H9 (cell line): ENCODE results near the gene EPS8. TPM values are rescaled to one million over a fixed set of nuclear protein-coding genes. Genes with fewer than 3 reads are reported as not detected.

Source experiments
- DNase-seq: peaks from one replicate; pipeline ENCODE4 v3.0.0-alpha.2; 2017
- H2AFZ ChIP-seq: one replicate; pipeline ENCODE4 v1.6.1; 2013; ENCODE audit warnings: mild to moderate bottlenecking, low read length, control low read depth, moderate library complexity
- H2AK5ac ChIP-seq: 2 replicates; pipeline ENCODE4 v1.6.1; 2013; ENCODE audit warnings: low read length, control low read depth, mixed read lengths; ENCODE audit not compliant: insufficient read length
- H2BK120ac ChIP-seq: one replicate; pipeline ENCODE4 v1.6.1; 2013; ENCODE audit warnings: low read depth, mild to moderate bottlenecking, low read length, control low read depth, inconsistent platforms; ENCODE audit not compliant: poor library complexity, severe bottlenecking
- H2BK12ac ChIP-seq: 2 replicates; pipeline ENCODE4 v1.6.1; 2013; ENCODE audit warnings: low read length, control low read depth, mixed read lengths, low read depth; ENCODE audit not compliant: insufficient read length
- H2BK15ac ChIP-seq: 2 replicates; pipeline ENCODE4 v1.6.1; 2013; ENCODE audit warnings: low read depth, low read length, control low read depth
- H2BK20ac ChIP-seq: one replicate; pipeline ENCODE4 v1.6.1; 2013; ENCODE audit warnings: low read depth, mild to moderate bottlenecking, low read length, control low read depth, inconsistent platforms; ENCODE audit not compliant: poor library complexity, severe bottlenecking
- H2BK5ac ChIP-seq: 2 replicates; pipeline ENCODE4 v1.6.1; 2013; ENCODE audit warnings: low read length, control low read depth, mixed read lengths; ENCODE audit not compliant: insufficient read length
- H3K14ac ChIP-seq: 2 replicates; pipeline ENCODE4 v1.6.1; 2013; ENCODE audit warnings: low read length, control low read depth; ENCODE audit not compliant: insufficient read depth
- H3K18ac ChIP-seq: 2 replicates; pipeline ENCODE4 v1.6.1; 2013; ENCODE audit warnings: low read depth, mild to moderate bottlenecking, mixed read lengths, low read length, control low read depth; ENCODE audit not compliant: insufficient read length
- H3K23ac ChIP-seq: 2 replicates; pipeline ENCODE4 v1.6.1; 2013; ENCODE audit warnings: low read length, control low read depth, mixed read lengths, low read depth; ENCODE audit not compliant: insufficient read length
- H3K23me2 ChIP-seq: 2 replicates; pipeline ENCODE4 v1.6.1; 2013; ENCODE audit warnings: low read depth, mild to moderate bottlenecking, mixed read lengths, low read length, control low read depth; ENCODE audit not compliant: insufficient read length, poor library complexity, severe bottlenecking
- H3K27ac ChIP-seq: 2 replicates; pipeline ENCODE4 v1.5.1; 2013; ENCODE audit warnings: low read length, control low read depth, mixed read lengths, low read depth; ENCODE audit not compliant: insufficient read length
- H3K27me3 ChIP-seq: 2 replicates; pipeline ENCODE4 v1.6.1; 2013; ENCODE audit warnings: low read length, control low read depth, inconsistent platforms; ENCODE audit not compliant: insufficient read depth
- H3K4ac ChIP-seq: 2 replicates; pipeline ENCODE4 v1.6.1; 2013; ENCODE audit warnings: low read depth, mild to moderate bottlenecking, control low read depth, inconsistent platforms, low read length, moderate library complexity
- H3K4me1 ChIP-seq: 2 replicates; pipeline ENCODE4 v1.6.1; 2013; ENCODE audit warnings: low read length, control low read depth, inconsistent platforms; ENCODE audit not compliant: insufficient read depth
- H3K4me2 ChIP-seq: 2 replicates; pipeline ENCODE4 v1.6.1; 2013; ENCODE audit warnings: low read length, control low read depth, mixed read lengths; ENCODE audit not compliant: insufficient read length, insufficient read depth
- H3K56ac ChIP-seq: 2 replicates; pipeline ENCODE4 v1.6.1; 2013; ENCODE audit warnings: low read depth, mild to moderate bottlenecking, mixed read lengths, low read length, control low read depth; ENCODE audit not compliant: insufficient read length
- H3K79me1 ChIP-seq: 2 replicates; pipeline ENCODE4 v1.6.1; 2013; ENCODE audit warnings: low read depth, mild to moderate bottlenecking, moderate library complexity, low read length, control low read depth, inconsistent platforms; ENCODE audit not compliant: insufficient read depth, poor library complexity, severe bottlenecking
- H3K79me2 ChIP-seq: 2 replicates; pipeline ENCODE4 v1.6.1; 2013; ENCODE audit warnings: low read length, control low read depth, inconsistent platforms; ENCODE audit not compliant: insufficient read depth
- H3K9ac ChIP-seq: 2 replicates; pipeline ENCODE4 v1.6.1; 2013; ENCODE audit warnings: low read length, control low read depth, mixed read lengths; ENCODE audit not compliant: insufficient read length; ENCODE audit errors: extremely low read depth
- H3K9me3 ChIP-seq: one replicate; pipeline ENCODE4 v1.6.1; 2013; ENCODE audit warnings: low read depth, low read length, inconsistent platforms; ENCODE audit not compliant: control insufficient read depth
- H3T11ph ChIP-seq: one replicate; pipeline ENCODE4 v1.6.1; 2013; ENCODE audit warnings: mild to moderate bottlenecking, low read length, control low read depth, inconsistent platforms
- H4K20me1 ChIP-seq: one replicate; pipeline ENCODE4 v1.6.1; 2013; ENCODE audit not compliant: control insufficient read depth, insufficient read length, insufficient read depth
- H4K5ac ChIP-seq: 2 replicates; pipeline ENCODE4 v1.6.1; 2013; ENCODE audit warnings: low read depth, mild to moderate bottlenecking, mixed read lengths, low read length, control low read depth; ENCODE audit not compliant: insufficient read length
- H4K8ac ChIP-seq: replicated peaks from 2 replicates; pipeline ENCODE4 v1.6.1; 2013; ENCODE audit warnings: low read length, control low read depth, mixed read lengths, low read depth; ENCODE audit not compliant: insufficient read length
- H4K91ac ChIP-seq: 2 replicates; pipeline ENCODE4 v1.6.1; 2013; ENCODE audit warnings: low read depth, mild to moderate bottlenecking, moderate library complexity, mixed read lengths, low read length, control low read depth; ENCODE audit not compliant: insufficient read length
- H3K27ac Mint-ChIP-seq, 3 experiments: 2 replicates in 2 of 3; 3 replicates in 1 of 3; pipeline ENCODE4 v1.8.0; 2020 to 2021; ENCODE audit warnings: mixed read lengths in 3 of 3, mild to moderate bottlenecking in 1 of 3, moderate library complexity in 1 of 3
- H3K27me3 Mint-ChIP-seq: 2 replicates; pipeline ENCODE4 v1.8.0; 2021; ENCODE audit warnings: low read depth, mild to moderate bottlenecking, moderate library complexity, mixed read lengths
- H3K36me3 Mint-ChIP-seq, 3 experiments: 2 replicates in 2 of 3; 3 replicates in 1 of 3; pipeline ENCODE4 v1.8.0; 2020 to 2021; ENCODE audit warnings: low read depth in 3 of 3, mixed read lengths in 3 of 3; ENCODE audit not compliant: insufficient read depth in 1 of 3
- H3K4me1 Mint-ChIP-seq, 2 experiments: 2 replicates each; pipeline ENCODE4 v1.8.0; 2020; ENCODE audit warnings: mixed read lengths in 2 of 2
- H3K4me3 Mint-ChIP-seq, 2 experiments: 2 replicates in 1 of 2; 3 replicates in 1 of 2; pipeline ENCODE4 v1.8.0; 2020 to 2021; ENCODE audit warnings: mild to moderate bottlenecking in 2 of 2, mixed read lengths in 2 of 2, moderate library complexity in 1 of 2
- H3K9me3 Mint-ChIP-seq, 2 experiments: 2 replicates in 1 of 2; 3 replicates in 1 of 2; pipeline ENCODE4 v1.8.0; 2020; ENCODE audit warnings: mild to moderate bottlenecking in 2 of 2, mixed read lengths in 2 of 2, moderate library complexity in 1 of 2
- WGBS: extraction: QIAGEN DNeasy Blood & Tissue Kit; methylation state at CpG from one replicate; pipeline ENCODE4 v1.1.7; 2013; ENCODE audit warnings: missing lambda C conversion rate, low lambda C conversion rate, mixed read lengths; ENCODE audit not compliant: insufficient read length; ENCODE audit errors: extremely low coverage; 5-methylcytosine and 5-hydroxymethylcytosine counted together
- total RNA-seq: library from RNA; stranded (reverse); gene quantifications from 2 replicates; pipeline ENCODE4 v1.2.1, GENCODE V29; 2021
- TF ChIP-seq, protein P1 (sequence below): fragments of 200-600 bp; sonication (generic); conservative IDR thresholded peaks from 3 replicates; pipeline ENCODE4 v1.8.0; 2021; ENCODE audit warnings: antibody characterized with exemption, mild to moderate bottlenecking

EPS8 gene
- total RNA-seq, 1 experiment from 2014 or later = 2.2 TPM

GRCh38 chr12:15811214-15812127, 22.3 kb upstream of the EPS8 start:
- Mint-ChIP-seq H3K27ac (no peak overlapping the region), H3K36me3 (no peaks in the 10 kb centered on the region), H3K27me3 (no peaks in the 10 kb centered on the region), H3K9me3 (no peaks in the 10 kb centered on the region; a peak in 1 of 5 replicates), H3K4me3 (no peak overlapping the region), H3K4me1 (no peaks in the 10 kb centered on the region)
- Histone ChIP-seq H3K9me3 (no peaks in the 10 kb centered on the region), H2BK5ac (no peak overlapping the region), H3K23ac (no peak overlapping the region), H3K27me3 (no peaks in the 10 kb centered on the region), H2BK15ac (no peak overlapping the region), H4K5ac (no peak overlapping the region), H3K79me1 (no peaks in the 10 kb centered on the region), H4K8ac (no peak overlapping the region), H2AK5ac (no peak overlapping the region), H2BK120ac (no peak overlapping the region), H3K79me2 (no peaks in the 10 kb centered on the region), H3K4me1 (no peaks in the 10 kb centered on the region), H3K18ac (no peak overlapping the region), H3K4ac (no peak overlapping the region), H3K56ac (no peak overlapping the region), H2BK20ac (no peak overlapping the region), H4K20me1 (no peaks in the 10 kb centered on the region), H3T11ph (no peak overlapping the region), H3K27ac (no peak overlapping the region), H3K23me2 (no peaks in the 10 kb centered on the region), H3K9ac (no peak overlapping the region), H3K4me2 (no peak overlapping the region), H2BK12ac (no peak overlapping the region), H4K91ac (no peak overlapping the region), H3K14ac (no peak overlapping the region), H2AFZ (no peak overlapping the region)
- WGBS = no CpG with 5 or more reads among the region's 2 CpGs
- no peak for DNase-seq
- TF ChIP-seq, protein P1, sequence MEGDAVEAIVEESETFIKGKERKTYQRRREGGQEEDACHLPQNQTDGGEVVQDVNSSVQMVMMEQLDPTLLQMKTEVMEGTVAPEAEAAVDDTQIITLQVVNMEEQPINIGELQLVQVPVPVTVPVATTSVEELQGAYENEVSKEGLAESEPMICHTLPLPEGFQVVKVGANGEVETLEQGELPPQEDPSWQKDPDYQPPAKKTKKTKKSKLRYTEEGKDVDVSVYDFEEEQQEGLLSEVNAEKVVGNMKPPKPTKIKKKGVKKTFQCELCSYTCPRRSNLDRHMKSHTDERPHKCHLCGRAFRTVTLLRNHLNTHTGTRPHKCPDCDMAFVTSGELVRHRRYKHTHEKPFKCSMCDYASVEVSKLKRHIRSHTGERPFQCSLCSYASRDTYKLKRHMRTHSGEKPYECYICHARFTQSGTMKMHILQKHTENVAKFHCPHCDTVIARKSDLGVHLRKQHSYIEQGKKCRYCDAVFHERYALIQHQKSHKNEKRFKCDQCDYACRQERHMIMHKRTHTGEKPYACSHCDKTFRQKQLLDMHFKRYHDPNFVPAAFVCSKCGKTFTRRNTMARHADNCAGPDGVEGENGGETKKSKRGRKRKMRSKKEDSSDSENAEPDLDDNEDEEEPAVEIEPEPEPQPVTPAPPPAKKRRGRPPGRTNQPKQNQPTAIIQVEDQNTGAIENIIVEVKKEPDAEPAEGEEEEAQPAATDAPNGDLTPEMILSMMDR = no peak
